Skin epidermis (tissue), 12 donors: ENCODE data around the gene ARV1.
"Not testable (repeated sequence)": the region's sequence is repeated elsewhere in the genome, so short reads cannot be mapped to it uniquely, and the experiment has no call there.

Experiments
- H3K27ac ChIP-seq, 21 experiments: fragments of 200-600 bp; sonication (generic) in 11 of 21; one replicate each; pipeline ENCODE4 v1.5.0; 2020; ENCODE audit warnings: mild to moderate bottlenecking in 3 of 21, inconsistent platforms in 2 of 21, moderate library complexity in 2 of 21
- H3K4me3 ChIP-seq, 7 experiments: fragments of 200-600 bp; sonication (generic) in 2 of 7; one replicate each; pipeline ENCODE4 v1.5.0; 2020; ENCODE audit warnings: inconsistent platforms in 2 of 7, mild to moderate bottlenecking in 2 of 7, moderate library complexity in 1 of 7

The ARV1 gene

GRCh38 chr1:231013391-231014015, 34.6 kb downstream of the ARV1 start:
- no peak overlapping the region for H3K4me3 ChIP-seq
- peak overlapping the region in 6 of 21 experiments; percentile 3 to 38 (median 34) for H3K27ac ChIP-seq

DNA sequence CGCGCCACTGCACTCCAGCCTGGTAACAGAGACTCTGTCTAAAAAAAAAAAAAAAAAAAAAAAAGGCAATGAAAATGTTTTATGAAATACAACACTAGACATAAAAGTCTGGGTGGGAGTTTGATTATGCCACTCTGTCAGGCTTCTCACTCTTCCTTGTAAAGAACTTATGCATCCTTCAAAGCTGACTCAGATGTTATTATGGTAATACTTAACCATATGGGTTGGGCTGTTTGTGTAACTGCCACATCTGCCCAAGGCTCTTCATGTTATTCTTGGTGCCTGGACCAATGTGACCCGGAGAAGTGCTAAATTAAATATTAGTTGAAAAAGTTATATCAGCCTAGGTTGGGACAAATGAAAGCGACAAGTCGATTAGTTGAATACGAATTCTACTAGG, 37.3 kb downstream of the ARV1 start:
- Histone ChIP-seq H3K27ac (peak overlapping the region in 10 of 21 experiments; percentile 6 to 80 (median 48)), H3K4me3 (no peak overlapping the region)

GRCh38 chr1:231016966-231017365, 38.1 kb downstream of the ARV1 start:
- H3K4me3 ChIP-seq: no peak overlapping the region

DNA sequence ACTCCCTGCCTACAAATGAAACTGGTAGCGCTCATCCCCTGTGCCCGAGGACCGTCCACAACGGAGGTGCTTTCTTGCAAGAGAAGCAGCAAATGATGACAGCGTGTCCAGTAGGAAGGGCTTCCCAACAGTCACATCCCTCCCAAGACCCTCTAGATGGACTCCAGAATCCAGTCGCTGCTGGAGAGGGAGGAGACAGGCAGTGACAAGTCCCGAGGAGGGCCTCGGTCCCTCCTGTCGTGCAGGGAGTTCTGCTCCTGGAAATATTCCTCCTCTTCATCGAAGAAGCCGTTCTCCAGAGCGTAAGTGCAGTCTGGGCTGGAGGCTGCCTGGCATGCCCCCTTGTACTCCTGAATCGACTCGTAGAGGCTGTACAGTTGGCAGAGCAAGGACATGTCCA, 40.8 kb downstream of the ARV1 start:
- H3K27ac ChIP-seq: peak overlapping the region in 4 of 21 experiments; percentile 15 to 74 (median 45)
- no peak overlapping the region for H3K4me3 ChIP-seq

More at GRCh38 chr1:231016966-231017365, 38.1 kb downstream of the ARV1 start:
- peak overlapping the region in 11 of 21 experiments; percentile 22 to 80 (median 64) for H3K27ac ChIP-seq

- H3K4me3 ChIP-seq: no peak overlapping the region
- H3K27ac ChIP-seq: peak overlapping the region in 7 of 21 experiments; percentile 15 to 74 (median 44)
Observed at GRCh38 chr1:231020139-231020601, 41.3 kb downstream of the ARV1 start.

DNA sequence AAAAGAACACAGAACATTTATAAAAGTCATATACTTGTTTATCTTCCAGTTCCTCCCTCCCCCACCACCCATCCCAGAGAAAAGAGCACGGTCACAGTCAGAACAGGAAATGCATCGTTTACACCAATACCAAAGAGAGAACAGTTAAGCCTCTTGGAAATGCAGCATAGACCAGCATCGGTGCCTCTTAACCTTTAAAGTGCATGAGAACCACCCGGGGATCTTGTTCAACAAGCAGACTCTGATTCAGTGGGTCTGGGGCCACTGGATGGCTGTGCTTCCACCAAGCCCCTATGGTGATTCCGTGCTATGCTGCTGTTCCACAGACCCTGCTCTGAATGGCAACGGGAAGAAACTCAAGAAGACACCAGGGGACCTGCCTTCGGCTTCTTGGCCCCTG, 41.9 kb downstream of the ARV1 start:
- H3K27ac ChIP-seq: peak overlapping the region in 5 of 21 experiments; percentile 8 to 74 (median 44)

DNA sequence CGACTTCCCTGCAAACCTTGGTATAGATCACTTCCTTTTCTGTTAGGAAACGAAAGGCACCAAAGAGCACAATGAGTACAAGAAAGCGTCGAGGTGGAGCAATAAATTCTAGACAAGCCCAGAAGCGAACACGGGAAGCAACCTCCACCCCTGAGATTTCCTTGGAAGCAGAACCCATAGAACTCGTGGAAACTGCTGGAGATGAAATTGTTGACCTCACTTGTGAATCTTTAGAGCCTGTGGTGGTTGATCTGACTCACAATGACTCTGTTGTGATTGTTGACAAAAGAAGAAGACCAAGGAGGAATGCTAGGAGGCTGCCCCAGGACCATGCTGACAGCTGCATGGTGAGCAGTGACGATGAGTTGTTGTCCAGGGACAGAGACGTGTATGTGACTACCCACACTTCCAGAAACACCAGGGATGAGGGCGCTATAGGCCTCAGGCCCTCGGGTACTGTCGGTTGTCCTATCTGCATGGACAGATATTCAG, 42.7 kb downstream of the ARV1 start:
- no peak overlapping the region for H3K27ac ChIP-seq
- no peak overlapping the region for H3K4me3 ChIP-seq

More for the DNA sequence above, 41.9 kb downstream of the ARV1 start:
- no peak overlapping the region for H3K4me3 ChIP-seq

DNA sequence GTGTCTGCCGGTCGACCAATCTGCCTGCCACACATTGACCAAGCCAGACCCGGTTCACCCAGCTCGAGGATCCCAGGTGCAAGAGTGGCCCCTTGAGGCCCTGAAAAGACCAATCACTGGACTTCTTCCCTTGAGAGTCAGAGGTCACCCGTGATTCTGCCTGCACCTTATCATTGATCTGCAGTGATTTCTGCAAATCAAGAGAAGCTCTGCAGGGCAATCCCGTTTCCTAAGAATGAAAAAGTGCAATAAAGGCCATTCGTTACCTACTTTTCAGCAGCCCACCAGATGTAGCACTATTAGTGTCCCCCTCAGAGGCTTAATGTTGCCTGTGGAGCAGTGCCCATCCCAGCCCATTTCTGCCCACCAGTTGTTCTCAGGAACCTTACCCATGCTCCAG, 43.6 kb downstream of the ARV1 start:
- H3K4me3 ChIP-seq, H3K27ac ChIP-seq: not testable (repeated sequence)

- Histone ChIP-seq H3K4me3 (no peak overlapping the region), H3K27ac (no peak overlapping the region)
Observed at GRCh38 chr1:231023150-231023549, 44.3 kb downstream of the ARV1 start.

DNA sequence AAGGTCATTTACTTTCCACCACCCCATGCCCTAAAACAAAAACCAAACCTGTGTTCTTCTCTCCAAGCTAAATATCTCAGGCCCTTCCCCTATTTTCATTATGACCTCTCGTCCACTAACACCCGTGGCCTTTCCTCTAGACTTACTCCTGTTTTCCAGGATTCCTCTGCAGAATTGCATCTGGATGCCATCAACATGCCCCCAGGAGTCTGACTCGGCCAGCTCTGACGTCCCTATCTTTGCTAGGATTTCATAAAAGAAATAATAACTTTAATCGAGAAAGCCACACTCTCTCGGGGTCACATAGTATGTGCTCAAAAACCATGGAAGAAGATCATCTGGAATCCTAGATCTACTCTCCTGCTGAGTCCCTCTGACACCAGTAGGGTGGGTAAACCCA, 47.7 kb downstream of the ARV1 start:
- no peak overlapping the region for H3K4me3 ChIP-seq
- H3K27ac ChIP-seq: no peak overlapping the region

DNA sequence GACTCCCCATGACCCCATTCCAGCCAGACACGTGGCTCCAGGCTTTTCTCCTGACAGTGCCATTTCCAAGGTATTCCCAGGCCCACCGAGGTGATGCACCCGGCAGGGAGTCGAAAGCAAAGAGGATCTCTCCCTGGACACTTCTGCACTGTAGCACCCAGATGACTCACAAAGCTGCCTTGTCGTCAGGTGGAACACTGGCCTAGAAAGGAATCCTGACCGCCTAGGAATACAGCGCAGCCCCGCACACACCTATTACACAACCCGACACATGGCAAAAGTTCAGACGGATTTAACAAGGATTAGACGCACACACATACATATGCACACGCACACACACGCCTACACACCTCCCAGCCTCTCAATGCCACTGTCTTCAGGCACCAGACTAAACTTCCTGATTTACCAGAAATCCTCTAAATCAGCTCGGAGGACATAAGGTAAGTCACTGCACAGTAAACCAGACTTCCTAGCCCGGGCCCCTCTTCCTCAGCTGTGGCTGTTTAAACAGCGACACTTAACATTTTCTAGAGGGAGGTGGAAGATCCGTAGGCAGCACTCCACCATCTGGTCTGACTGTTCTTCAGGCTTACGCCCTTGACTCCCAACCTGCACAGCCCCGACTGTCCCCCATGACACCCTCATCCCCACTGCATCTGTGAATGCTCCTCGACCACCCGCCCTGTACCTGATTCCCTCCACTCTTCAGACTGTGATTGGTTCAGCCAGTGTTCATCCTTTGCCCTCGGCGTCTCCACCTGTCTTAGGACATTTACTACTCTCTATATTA, 48.4 kb downstream of the ARV1 start:
- Histone ChIP-seq H3K27ac (peak overlapping the region in 2 of 21 experiments; percentile 22 to 38), H3K4me3 (no peak overlapping the region)

GRCh38 chr1:231027971-231028370, 49.1 kb downstream of the ARV1 start:
- Histone ChIP-seq H3K4me3 (no peak overlapping the region), H3K27ac (peak overlapping the region in 3 of 21 experiments; percentile 38 to 43 (median 39))

DNA sequence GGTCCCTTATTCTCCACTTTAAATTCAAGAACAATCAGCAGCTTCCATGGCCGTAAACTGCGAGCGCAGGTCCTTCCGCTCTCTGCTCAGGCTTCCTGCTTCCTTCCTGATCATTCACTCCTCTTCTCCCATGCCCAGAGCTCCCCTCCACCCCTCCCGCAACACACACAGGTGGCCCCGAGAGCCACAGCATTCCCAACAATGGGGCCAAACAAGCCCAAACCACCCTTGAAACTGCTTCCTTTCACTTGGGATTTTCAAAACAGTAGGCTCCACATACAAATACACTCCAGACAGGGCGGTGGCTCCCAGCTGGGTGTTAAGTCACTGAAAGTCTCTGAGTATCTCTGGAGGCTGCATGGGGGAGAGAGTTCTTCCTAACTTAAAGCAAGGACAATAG, 49.8 kb downstream of the ARV1 start:
- Histone ChIP-seq H3K4me3 (no peak overlapping the region), H3K27ac (peak overlapping the region in 1 of 21 experiments; percentile 43)

GRCh38 chr1:231029247-231029646, 50.4 kb downstream of the ARV1 start:
- peak overlapping the region in 1 of 21 experiments; percentile 43 for H3K27ac ChIP-seq
- H3K4me3 ChIP-seq: not testable (repeated sequence)

DNA sequence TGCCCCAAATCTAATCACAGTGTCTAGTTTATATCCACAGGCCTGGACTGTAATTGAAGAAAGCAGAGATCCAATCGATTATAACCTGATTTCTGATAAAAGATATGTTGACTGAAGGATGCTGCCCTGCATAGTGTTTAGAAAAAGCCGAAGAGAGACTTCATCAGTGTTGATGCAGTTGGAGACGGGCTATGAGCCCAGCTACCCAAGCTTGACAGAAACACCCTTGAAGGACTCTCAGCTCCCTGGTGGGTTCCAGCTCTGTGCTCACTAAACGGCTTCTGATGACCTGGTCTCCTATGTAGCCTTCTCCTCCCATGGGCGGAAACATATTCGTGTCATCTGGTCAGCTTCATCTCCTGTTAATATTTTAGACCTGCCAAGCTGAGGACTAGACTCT, 50.9 kb downstream of the ARV1 start:
- H3K27ac ChIP-seq: no peak overlapping the region
- H3K4me3 ChIP-seq: no peak overlapping the region

DNA sequence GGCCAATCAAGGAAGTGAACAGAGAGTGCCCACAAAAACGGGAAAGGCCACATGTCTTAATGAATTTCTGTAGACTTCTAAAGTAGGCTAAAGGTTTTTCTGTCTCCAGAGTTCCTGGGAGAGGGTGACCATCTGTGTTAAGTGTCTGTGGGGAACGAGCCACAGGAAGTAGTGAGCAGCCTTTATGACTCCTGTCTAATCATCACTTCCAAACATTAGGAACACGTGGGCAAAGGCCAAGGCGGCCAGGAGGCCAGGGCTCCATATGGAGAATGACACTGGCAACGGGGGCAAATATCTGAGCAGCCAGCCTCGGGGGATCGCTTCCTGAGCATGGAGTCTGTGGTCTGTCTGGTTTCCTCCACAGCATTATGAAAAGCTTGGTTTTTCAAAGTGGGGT, 54.1 kb downstream of the ARV1 start:
- H3K27ac ChIP-seq: no peak overlapping the region
- H3K4me3 ChIP-seq: no peak overlapping the region

GRCh38 chr1:231035799-231036198, 56.9 kb downstream of the ARV1 start:
- Histone ChIP-seq H3K27ac (no peak overlapping the region), H3K4me3 (no peak overlapping the region)

- Histone ChIP-seq H3K27ac (no peak overlapping the region), H3K4me3 (no peak overlapping the region)
Observed at GRCh38 chr1:231036416-231036815, 57.5 kb downstream of the ARV1 start.

DNA sequence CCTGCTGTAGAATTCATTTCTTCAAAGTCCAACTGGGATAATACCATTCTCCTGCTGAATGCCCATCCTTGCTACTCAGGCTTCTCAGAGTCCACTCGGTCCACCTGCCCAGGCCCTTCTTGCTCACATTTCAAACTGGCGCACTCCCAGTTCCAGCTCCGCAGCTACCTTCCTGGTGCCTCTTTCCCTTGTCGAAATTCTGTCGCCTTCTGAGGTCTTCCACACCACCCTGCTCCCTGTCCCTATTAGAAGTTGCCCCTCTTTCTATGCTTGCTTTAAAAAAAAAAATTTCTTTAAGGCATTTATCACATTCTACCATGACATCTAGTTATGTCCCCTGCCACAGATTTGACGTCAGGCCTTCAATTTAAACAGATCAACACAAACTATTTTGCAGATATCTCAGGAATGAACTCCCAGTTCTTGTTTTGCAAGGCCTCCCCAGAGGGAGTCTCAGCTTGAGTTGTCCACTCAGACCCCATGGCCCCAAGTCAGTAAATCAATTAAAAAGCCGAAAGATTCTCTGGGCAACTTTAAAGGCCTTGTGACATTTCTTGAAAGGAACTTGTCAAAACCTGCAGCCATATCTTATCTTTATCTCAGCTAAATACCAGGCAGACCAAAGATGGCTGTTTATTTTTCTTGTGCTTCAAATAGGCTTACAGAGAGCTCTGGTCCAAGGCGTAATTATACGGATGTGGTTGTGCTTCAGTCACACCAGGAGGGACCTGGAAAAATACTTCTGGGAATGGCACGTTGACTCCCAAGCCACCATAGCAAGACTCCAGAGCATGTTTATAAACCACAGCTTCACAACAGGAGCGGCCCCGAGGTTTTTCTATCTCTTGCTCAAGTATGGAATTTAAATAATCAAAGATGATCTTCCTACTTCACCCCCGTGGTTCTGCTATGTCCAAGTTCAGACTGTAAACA, 59.0 kb downstream of the ARV1 start:
- Histone ChIP-seq H3K4me3 (no peak overlapping the region), H3K27ac (no peak overlapping the region)
